ENCODE measurements around the gene ONECUT2. TPM values are rescaled to one million over a fixed set of nuclear protein-coding genes. Genes with fewer than 3 reads are reported as not detected.
"Not testable (repeated sequence)": the region's sequence is repeated elsewhere in the genome, so short reads cannot be mapped to it uniquely, and the experiment has no call there.

ONECUT2 gene
- under 0.01 TPM in 2 replicates for total RNA-seq

DNA sequence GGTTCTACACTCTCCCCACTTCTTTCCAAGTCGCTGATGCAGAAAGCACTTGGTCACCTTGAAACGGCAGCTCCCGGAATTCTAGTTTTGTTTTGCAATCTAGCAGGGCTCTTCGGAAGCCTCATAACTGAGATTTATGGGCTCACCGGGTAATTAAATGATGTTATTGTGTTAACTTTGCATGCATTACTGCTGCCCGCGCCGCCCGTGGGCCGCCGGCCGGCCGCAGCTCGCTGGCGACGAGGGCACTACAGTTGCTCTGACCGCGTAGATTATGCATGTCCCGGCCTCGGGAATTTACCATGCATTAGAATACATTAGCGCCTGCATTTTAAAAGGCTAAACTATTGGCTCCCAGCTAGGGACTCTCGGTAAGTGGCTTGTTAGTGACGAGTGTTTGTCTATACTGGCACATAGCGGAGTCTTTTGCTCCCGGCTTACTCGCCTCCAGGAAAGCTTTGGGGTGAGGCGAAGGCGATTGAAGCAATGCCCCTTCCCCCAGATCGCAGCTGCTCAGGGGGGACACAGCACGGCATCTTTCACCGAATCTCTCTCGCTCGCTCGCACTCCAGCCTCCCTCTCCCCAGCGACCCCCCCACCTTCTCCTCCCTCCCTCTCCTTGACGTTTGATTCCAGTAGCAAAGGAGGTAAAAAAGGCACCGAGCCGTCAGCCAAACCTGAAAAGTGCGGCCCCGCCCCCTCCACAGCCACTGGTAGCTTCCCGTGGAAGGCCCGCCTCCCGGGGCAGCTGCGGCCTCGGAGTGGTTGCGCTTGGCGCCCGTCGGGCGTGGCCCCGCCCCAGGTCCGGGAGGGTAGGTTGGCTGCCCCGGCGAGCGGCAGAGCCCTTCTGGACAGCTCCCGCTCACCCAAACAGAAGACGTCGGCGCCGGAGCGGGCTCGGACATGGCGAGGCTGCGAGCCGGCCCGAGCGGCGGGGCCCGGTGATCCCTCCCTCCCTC lies at the start of gene ONECUT2:
ONECUT2 (plus strand) TSS at position 839 of the 959 bp plus-strand sequence. CDS start 343 bp downstream, outside the sequence.
- no peaks in the 10 kb centered on the region for H3K36me3 ChIP-seq (ENCODE audit: control insufficient read depth, insufficient read depth, low read length)
- DNase-seq (ENCODE audit: low read depth) (peak; percentile 73), FAIRE-seq (no peak)
- H3K27me3 ChIP-seq (ENCODE audit: control insufficient read depth, insufficient read depth, low read length): peaks cover 78% of the 10 kb centered on the region
- H3K4me3 ChIP-seq (ENCODE audit: low read depth, low read length): peak within 1 kb of the TSS; percentile 39
- TF ChIP-seq, protein P1, sequence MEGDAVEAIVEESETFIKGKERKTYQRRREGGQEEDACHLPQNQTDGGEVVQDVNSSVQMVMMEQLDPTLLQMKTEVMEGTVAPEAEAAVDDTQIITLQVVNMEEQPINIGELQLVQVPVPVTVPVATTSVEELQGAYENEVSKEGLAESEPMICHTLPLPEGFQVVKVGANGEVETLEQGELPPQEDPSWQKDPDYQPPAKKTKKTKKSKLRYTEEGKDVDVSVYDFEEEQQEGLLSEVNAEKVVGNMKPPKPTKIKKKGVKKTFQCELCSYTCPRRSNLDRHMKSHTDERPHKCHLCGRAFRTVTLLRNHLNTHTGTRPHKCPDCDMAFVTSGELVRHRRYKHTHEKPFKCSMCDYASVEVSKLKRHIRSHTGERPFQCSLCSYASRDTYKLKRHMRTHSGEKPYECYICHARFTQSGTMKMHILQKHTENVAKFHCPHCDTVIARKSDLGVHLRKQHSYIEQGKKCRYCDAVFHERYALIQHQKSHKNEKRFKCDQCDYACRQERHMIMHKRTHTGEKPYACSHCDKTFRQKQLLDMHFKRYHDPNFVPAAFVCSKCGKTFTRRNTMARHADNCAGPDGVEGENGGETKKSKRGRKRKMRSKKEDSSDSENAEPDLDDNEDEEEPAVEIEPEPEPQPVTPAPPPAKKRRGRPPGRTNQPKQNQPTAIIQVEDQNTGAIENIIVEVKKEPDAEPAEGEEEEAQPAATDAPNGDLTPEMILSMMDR (IDR thresholded peaks at IDR 0.05; ENCODE audit: insufficient read depth, low read length, severe bottlenecking): no peak

DNA sequence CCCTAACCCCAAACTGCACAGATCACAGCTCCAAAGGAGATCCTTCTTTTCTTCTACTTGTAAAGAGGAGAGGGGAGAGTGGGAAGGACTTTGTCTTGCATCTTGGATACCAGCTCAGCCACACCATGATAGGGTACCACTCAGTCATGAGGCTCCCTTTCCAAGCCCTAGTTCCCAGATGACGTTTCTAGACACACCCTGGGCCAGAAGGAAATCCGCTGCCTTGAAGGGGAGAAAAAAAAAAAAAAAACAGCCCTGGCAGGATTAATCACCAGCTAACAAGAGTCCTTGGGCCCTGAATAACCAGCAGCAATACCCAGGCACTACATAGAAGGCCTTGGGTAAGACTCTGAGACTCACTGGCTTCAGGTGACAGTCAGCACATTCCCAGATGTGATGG lies 45.9 kb upstream of the ONECUT2 start:
- peak; percentile 32 for DNase-seq (ENCODE audit: low read depth)
- Histone ChIP-seq H3K36me3 (ENCODE audit: control insufficient read depth, insufficient read depth, low read length) (no peaks in the 10 kb centered on the region), H3K27me3 (ENCODE audit: control insufficient read depth, insufficient read depth, low read length) (no peaks in the 10 kb centered on the region), H3K4me3 (ENCODE audit: low read depth, low read length) (no peak overlapping the region)
- TF ChIP-seq, protein P1 (IDR thresholded peaks at IDR 0.05; ENCODE audit: insufficient read depth, low read length, severe bottlenecking): no peak
- FAIRE-seq: no peak

DNA sequence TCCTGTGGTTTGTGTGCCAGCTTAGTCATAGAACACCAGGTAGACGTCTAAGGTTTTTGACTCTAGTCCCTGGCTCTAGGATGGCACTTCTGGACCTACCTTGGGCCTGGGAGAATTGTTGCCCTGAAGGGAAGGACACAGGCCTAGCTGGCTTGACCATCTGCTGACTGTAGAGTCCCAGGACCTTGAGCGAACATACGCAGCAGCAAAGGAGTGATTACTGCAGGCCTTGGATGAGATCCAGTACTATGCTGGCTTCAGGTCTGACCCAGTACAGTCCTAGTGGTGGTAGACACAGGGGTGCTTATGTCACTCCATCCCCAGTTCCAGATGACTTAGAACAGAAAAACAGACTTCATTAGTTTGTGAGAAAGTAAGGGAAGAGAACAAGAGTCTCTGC lies 45.1 kb upstream of the ONECUT2 start:
- no peaks in the 10 kb centered on the region for H3K27me3 ChIP-seq (ENCODE audit: control insufficient read depth, insufficient read depth, low read length)

DNA sequence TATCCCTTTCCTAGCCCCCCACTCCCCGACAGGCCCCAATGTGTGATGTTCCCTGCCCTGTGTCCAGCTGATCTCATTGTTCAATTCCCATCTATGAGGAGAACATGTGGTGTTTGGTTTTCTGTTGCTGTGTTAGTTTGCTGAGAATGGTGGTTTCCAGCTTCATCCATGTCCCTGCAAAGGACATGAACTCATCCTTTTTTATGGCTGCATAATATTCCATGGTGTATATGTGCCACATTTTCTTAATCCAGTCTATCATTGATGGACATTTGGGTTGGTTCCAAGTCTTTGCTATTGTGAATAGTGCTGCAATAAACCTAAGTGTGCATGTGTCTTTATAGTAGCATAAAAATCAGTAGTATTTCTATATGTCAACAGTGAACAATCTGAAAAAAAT lies 40.4 kb upstream of the ONECUT2 start:
- H3K4me3 ChIP-seq (ENCODE audit: low read depth, low read length); DNase-seq (ENCODE audit: low read depth); H3K27me3 ChIP-seq (ENCODE audit: control insufficient read depth, insufficient read depth, low read length); H3K36me3 ChIP-seq (ENCODE audit: control insufficient read depth, insufficient read depth, low read length); FAIRE-seq: not testable (repeated sequence)

More for the DNA sequence above, 45.1 kb upstream of the ONECUT2 start:
- DNase-seq (ENCODE audit: low read depth): no peak
- H3K36me3 ChIP-seq (ENCODE audit: control insufficient read depth, insufficient read depth, low read length): no peaks in the 10 kb centered on the region
- TF ChIP-seq, protein P1 (IDR thresholded peaks at IDR 0.05; ENCODE audit: insufficient read depth, low read length, severe bottlenecking): no peak
- peak; percentile 18 for FAIRE-seq
- no peak overlapping the region for H3K4me3 ChIP-seq (ENCODE audit: low read depth, low read length)

DNA sequence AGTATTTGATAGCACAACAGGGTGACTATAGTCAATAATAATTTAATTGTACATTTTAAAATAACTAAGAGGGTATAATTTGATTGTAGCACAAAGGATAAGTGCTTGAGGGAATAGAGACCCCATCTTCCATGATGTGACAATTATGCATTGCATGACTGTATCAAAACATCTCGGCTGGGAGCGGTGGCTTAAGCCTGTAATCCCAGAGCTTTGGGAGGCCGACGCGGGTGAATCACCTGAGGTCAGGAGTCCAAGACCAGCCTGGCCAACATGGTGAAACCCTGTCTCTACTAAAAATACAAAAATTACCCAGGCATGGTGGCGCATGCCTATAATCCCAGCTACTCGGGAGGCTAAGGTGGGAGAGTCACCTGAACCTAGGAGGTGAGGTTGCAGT lies 38.3 kb upstream of the ONECUT2 start:
- not testable (repeated sequence) for FAIRE-seq; H3K27me3 ChIP-seq (ENCODE audit: control insufficient read depth, insufficient read depth, low read length); H3K4me3 ChIP-seq (ENCODE audit: low read depth, low read length); H3K36me3 ChIP-seq (ENCODE audit: control insufficient read depth, insufficient read depth, low read length); DNase-seq (ENCODE audit: low read depth)

DNA sequence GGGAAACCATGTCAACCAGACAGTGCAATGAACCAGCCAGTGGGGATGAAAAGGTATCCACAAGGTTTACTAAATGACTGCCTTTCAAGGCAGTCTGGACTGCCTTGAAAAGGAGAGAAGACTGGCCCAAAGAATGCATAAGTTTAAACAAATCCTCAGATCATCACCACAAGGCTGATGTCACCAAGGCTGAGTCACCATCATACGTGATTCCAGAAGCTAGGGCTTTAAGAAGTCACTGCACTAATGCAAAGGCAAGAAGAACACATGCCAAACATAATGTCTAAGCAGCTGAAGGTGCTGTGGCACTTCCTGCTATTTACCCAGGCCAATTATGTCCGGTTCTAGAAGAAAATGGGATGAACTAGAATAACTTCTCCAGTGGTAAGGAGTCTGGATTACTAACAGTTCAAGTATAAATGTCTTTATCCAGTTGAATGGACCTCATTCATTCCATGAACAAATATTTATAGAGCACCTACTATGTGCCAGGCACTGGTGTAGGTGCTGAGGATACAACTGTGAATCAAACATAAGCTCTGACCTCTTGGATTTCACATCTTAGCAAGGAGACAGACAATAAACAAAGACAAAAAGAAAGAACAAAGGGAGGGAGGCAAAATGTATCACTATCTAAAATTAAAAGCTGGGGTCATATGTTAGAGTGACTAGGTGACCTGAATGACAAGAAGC lies 37.6 kb upstream of the ONECUT2 start:
- Histone ChIP-seq H3K4me3 (ENCODE audit: low read depth, low read length) (no peak overlapping the region), H3K27me3 (ENCODE audit: control insufficient read depth, insufficient read depth, low read length) (no peaks in the 10 kb centered on the region), H3K36me3 (ENCODE audit: control insufficient read depth, insufficient read depth, low read length) (no peaks in the 10 kb centered on the region)
- TF ChIP-seq, protein P1 (IDR thresholded peaks at IDR 0.05; ENCODE audit: insufficient read depth, low read length, severe bottlenecking): no peak
- DNase-seq (ENCODE audit: low read depth) (peak; percentile 55), FAIRE-seq (no peak)

All from bronchial epithelial cell (primary cell).